Caco-2 (cell line): ENCODE measurements around the gene AMBP. TPM values are rescaled to one million over a fixed set of nuclear protein-coding genes. Genes with fewer than 3 reads are reported as not detected.

ENCODE experiments used
- BruUV-seq: library from RNA; stranded (reverse); fragments of 400-500 nt; replicated peaks from 2 replicates; lab custom pipeline; 2021; lab: Mats Ljungman, UMichigan
- CTCF ChIA-PET: fragments of 300-600 bp; sonication (Branson Sonifier 250); formaldehyde crosslinking; loops from one replicate; lab custom pipeline; 2022; ENCODE audit warnings: antibody characterized with exemption; lab: Charles Lee
- POLR2A ChIA-PET: fragments of 300-600 bp; sonication (Branson Sonifier 250); formaldehyde crosslinking; loops from one replicate; lab custom pipeline; 2022; ENCODE audit warnings: antibody characterized with exemption; lab: Charles Lee
- DNase-seq, 2 experiments: peaks; one replicate each; pipeline versions ENCODE4 v3.0.0 to v3.0.0-alpha.2; 2020 to 2022
- H3K27me3 ChIP-seq: replicated peaks from 2 replicates; pipeline ENCODE4 v1.6.0; 2011; ENCODE audit warnings: low read length; ENCODE audit not compliant: control insufficient read depth, insufficient read depth
- H3K36me3 ChIP-seq: 2 replicates; pipeline ENCODE4 v1.5.1; 2011; ENCODE audit warnings: low read length; ENCODE audit not compliant: control insufficient read depth, insufficient read depth
- H3K4me1 ChIP-seq: fragments of 250-450 bp; sonication (Bioruptor Pico); 2 replicates; pipeline ENCODE4 v1.5.1; 2020; ENCODE audit warnings: mild to moderate bottlenecking
- H3K4me3 ChIP-seq: 2 replicates; pipeline ENCODE4 v1.5.1; 2011; ENCODE audit warnings: low read depth, mild to moderate bottlenecking, control low read depth, low read length
- H3K9me3 ChIP-seq: fragments of 250-450 bp; sonication (Bioruptor Pico); 2 replicates; pipeline ENCODE4 v1.5.1; 2020; ENCODE audit warnings: mild to moderate bottlenecking, moderate library complexity
- H3K27ac Mint-ChIP-seq: one replicate; pipeline ENCODE4 v1.8.0; 2022; ENCODE audit warnings: mixed read lengths; ENCODE audit not compliant: unreplicated experiment
- H3K27me3 Mint-ChIP-seq: one replicate; pipeline ENCODE4 v1.8.0; 2022; ENCODE audit warnings: mixed read lengths; ENCODE audit not compliant: insufficient read depth, unreplicated experiment
- H3K36me3 Mint-ChIP-seq: one replicate; pipeline ENCODE4 v1.8.0; 2022; ENCODE audit warnings: mild to moderate bottlenecking, mixed read lengths; ENCODE audit not compliant: insufficient read depth, unreplicated experiment
- H3K4me1 Mint-ChIP-seq: one replicate; pipeline ENCODE4 v1.8.0; 2022; ENCODE audit warnings: low read depth, mixed read lengths; ENCODE audit not compliant: unreplicated experiment
- H3K4me3 Mint-ChIP-seq: one replicate; pipeline ENCODE4 v1.8.0; 2022; ENCODE audit warnings: mild to moderate bottlenecking, moderate library complexity, mixed read lengths; ENCODE audit not compliant: unreplicated experiment
- H3K9me3 Mint-ChIP-seq: one replicate; pipeline ENCODE4 v1.8.0; 2022; ENCODE audit warnings: mixed read lengths; ENCODE audit not compliant: unreplicated experiment
- intact Hi-C: fragments of 100-400 bp; cut with micrococcal nuclease; formaldehyde crosslinking; loops from one replicate; pipeline ENCODE4 v1.10.0; 2022; ENCODE audit not compliant: unreplicated experiment
- total RNA-seq: library from RNA; stranded (reverse); gene quantifications from 2 replicates; pipeline ENCODE4 v1.2.3, GENCODE V29; 2022
- TF ChIP-seq, protein P1 (sequence below), 2 experiments: fragments of 200-600 bp in 1 of 2; IDR thresholded peaks; 1 replicate in 1 of 2; 2 replicates in 1 of 2; pipeline versions ENCODE4 v1.5.1 to v1.8.0; 2011 to 2022; ENCODE audit warnings: antibody characterized with exemption in 1 of 2, control low read depth in 1 of 2, inconsistent platforms in 1 of 2, low read depth in 1 of 2, low read length in 1 of 2, mild to moderate bottlenecking in 1 of 2, moderate library complexity in 1 of 2; ENCODE audit not compliant: insufficient read depth in 1 of 2, severe bottlenecking in 1 of 2, unreplicated experiment in 1 of 2

Gene AMBP
- total RNA-seq, 1 experiment from 2014 or later, result 2.2 TPM

DNA sequence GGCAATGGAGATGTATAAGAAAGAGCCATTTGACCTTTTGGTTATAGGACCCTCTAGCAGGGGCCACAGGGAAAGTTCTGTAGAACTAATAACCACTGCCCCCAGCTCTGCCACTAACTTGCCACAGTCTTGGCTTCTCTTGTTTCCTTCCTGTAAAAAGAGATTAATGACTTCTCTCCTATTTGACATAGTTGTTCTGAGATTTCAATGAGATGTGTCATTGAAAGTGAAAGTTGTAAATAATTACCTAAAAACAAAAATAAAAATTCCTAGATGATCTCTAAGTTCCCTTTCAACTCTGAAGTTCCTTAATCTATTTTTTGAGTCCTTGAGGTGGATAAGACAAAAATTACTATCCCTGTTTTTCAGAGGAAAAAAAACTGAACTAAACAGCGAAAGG lies 22.4 kb upstream of the AMBP start:
- H3K9me3 ChIP-seq, result peaks cover 14% of the 10 kb centered on the region
- peak in 1 of 2 experiments; percentile 5 for DNase-seq
- TF ChIP-seq, protein P1, sequence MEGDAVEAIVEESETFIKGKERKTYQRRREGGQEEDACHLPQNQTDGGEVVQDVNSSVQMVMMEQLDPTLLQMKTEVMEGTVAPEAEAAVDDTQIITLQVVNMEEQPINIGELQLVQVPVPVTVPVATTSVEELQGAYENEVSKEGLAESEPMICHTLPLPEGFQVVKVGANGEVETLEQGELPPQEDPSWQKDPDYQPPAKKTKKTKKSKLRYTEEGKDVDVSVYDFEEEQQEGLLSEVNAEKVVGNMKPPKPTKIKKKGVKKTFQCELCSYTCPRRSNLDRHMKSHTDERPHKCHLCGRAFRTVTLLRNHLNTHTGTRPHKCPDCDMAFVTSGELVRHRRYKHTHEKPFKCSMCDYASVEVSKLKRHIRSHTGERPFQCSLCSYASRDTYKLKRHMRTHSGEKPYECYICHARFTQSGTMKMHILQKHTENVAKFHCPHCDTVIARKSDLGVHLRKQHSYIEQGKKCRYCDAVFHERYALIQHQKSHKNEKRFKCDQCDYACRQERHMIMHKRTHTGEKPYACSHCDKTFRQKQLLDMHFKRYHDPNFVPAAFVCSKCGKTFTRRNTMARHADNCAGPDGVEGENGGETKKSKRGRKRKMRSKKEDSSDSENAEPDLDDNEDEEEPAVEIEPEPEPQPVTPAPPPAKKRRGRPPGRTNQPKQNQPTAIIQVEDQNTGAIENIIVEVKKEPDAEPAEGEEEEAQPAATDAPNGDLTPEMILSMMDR (IDR thresholded peaks at IDR 0.05; ENCODE audit: insufficient read depth in 1 of 2, low read depth in 1 of 2, low read length in 1 of 2, severe bottlenecking in 1 of 2, unreplicated experiment in 1 of 2), result no peak
- no peaks in the 10 kb centered on the region for H3K27me3 ChIP-seq
- POLR2A ChIA-PET, result no interaction called here
- no peak overlapping the region for H3K4me3 ChIP-seq
- Mint-ChIP-seq H3K9me3 (peaks cover 17% of the 10 kb centered on the region), H3K4me1 (peaks cover 19% of the 10 kb centered on the region), H3K4me3 (peak overlapping the region; percentile 94), H3K36me3 (peaks cover 7% of the 10 kb centered on the region), H3K27me3 (peaks cover 2% of the 10 kb centered on the region), H3K27ac (no peak overlapping the region)
- peaks cover 5% of the 10 kb centered on the region for H3K36me3 ChIP-seq
- intact Hi-C loops, result no loop called here
- H3K4me1 ChIP-seq, result peaks cover 26% of the 10 kb centered on the region
- CTCF ChIA-PET, result interaction anchor here (3.2 kb wide), 1 partner anchor 8 kb away, joined by 40 read pairs; no protein-coding TSS in a partner anchor
- BruUV-seq, result no TSS peak

DNA sequence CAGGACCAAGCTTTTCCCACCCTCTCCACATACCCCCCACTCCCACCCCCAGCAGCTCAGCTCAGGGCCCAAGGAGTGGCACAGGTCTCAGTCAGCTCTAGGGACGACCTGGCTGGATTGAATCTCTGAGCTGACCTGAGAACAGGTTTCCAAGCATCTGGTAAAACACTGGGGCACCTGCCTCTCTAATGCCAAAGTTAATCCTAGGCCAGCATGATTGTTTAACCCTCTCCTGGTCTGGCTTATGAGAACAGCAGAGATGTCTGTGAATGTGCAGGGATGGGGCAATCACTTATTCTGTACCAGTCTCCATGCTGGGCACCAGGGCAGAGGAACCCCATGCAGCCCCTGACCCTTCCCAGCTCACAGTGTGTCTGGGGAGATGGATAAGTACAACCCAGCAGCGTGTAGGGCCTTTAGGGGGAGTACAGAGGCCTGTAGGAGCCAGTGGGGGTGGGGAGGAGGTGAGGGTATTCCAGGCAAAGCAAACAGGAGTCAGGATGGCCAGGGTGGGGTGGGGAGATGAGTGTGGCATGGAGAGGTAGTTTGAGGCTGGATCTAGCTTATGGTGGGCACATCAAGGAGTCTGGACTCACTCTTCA lies 21.7 kb upstream of the AMBP start:
- Mint-ChIP-seq H3K36me3 (peaks cover 7% of the 10 kb centered on the region), H3K9me3 (peaks cover 17% of the 10 kb centered on the region), H3K4me3 (peak overlapping the region; percentile 94), H3K27me3 (peaks cover 1% of the 10 kb centered on the region), H3K27ac (no peak overlapping the region), H3K4me1 (peaks cover 19% of the 10 kb centered on the region)
- TF ChIP-seq, protein P1 (IDR thresholded peaks at IDR 0.05; ENCODE audit: insufficient read depth in 1 of 2, low read depth in 1 of 2, low read length in 1 of 2, severe bottlenecking in 1 of 2, unreplicated experiment in 1 of 2), result no peak
- no peak overlapping the region for H3K4me3 ChIP-seq
- H3K4me1 ChIP-seq, result peaks cover 26% of the 10 kb centered on the region
- peak in 1 of 2 experiments; percentile 64 for DNase-seq
- no TSS peak for BruUV-seq
- ChIA-PET POLR2A (interaction anchor here (0.6 to 1.3 kb wide), 3 partner anchors 10 to 17 kb away, joined by 4 to 7 read pairs (median 4); no protein-coding TSS in a partner anchor), CTCF (interaction anchor here (0.8 to 3.2 kb wide), 7 partner anchors 8 to 191 kb away, joined by 3 to 40 read pairs (median 5); no protein-coding TSS in a partner anchor)
- H3K27me3 ChIP-seq, result no peaks in the 10 kb centered on the region
- peaks cover 8% of the 10 kb centered on the region for H3K36me3 ChIP-seq
- intact Hi-C loops, result no loop called here
- H3K9me3 ChIP-seq, result peaks cover 14% of the 10 kb centered on the region

DNA sequence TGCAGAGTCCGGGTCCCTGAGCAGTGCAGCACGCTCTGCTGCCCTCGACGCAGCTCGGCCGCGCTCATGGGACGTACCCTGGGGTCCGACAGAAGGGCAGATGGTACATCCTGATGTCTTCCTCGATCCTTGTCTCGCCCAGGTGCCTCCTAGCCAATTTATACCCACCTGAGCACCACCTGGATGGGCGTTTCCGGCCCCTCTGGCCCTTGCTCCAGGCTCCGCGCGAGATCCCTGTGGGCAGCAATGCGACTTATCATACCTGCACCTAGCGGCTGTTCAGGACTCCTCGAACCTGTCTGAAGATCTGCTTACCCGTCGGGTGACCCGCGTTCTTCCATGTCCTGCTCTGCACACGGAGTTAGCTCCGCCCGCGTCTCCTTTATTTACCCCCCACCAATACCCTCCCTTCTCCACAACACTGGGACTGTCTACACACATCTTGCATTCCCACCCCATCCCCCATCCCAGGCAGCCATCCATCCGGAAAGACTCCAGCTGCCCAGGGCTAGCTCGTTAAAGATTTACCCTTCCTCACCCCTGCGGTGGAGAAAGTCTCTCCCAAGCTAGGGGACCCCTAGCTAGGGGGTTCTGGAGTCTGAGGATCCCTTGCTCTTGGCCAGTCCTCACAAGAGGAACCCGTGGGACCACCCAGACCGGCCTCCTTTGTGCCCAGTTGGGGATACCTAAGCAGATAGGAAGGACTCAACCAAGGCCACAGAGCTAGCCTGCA lies 21.0 kb upstream of the AMBP start, which contains the start of gene KIF12:
KIF12 (minus strand) TSS at position 357 of the 733 bp plus-strand sequence; CDS start at position 341, 16 bp downstream.
- H3K36me3 Mint-ChIP-seq, result peaks cover 7% of the 10 kb centered on the region
- TF ChIP-seq, protein P1 (IDR thresholded peaks at IDR 0.05; ENCODE audit: insufficient read depth in 1 of 2, low read depth in 1 of 2, low read length in 1 of 2, severe bottlenecking in 1 of 2, unreplicated experiment in 1 of 2), result no peak
- intact Hi-C loops, result loop anchor here (1.0 kb wide), 1 partner anchor 17 kb away; no protein-coding TSS in a partner anchor
- peak within 1 kb of the TSS; percentile 86 for H3K27ac Mint-ChIP-seq
- peak within 1 kb of the TSS; percentile 55 for H3K4me3 ChIP-seq
- BruUV-seq, result no TSS peak
- H3K27me3 Mint-ChIP-seq, result no peaks in the 10 kb centered on the region
- peaks cover 14% of the 10 kb centered on the region for H3K9me3 ChIP-seq
- H3K9me3 Mint-ChIP-seq, result peaks cover 17% of the 10 kb centered on the region
- H3K4me1 Mint-ChIP-seq, result peaks cover 19% of the 10 kb centered on the region
- DNase-seq, result peak; percentile 80 to 92
- H3K4me1 ChIP-seq, result peaks cover 26% of the 10 kb centered on the region
- H3K4me3 Mint-ChIP-seq, result peak within 1 kb of the TSS; percentile 94
- ChIA-PET POLR2A (interaction anchor here (0.6 to 1.3 kb wide), 3 partner anchors 10 to 17 kb away, joined by 4 to 7 read pairs (median 4); no protein-coding TSS in a partner anchor), CTCF (interaction anchor here (0.8 to 3.2 kb wide), 8 partner anchors 9 to 192 kb away, joined by 3 to 40 read pairs (median 4); no protein-coding TSS in a partner anchor)
- no peaks in the 10 kb centered on the region for H3K27me3 ChIP-seq
- peaks cover 11% of the 10 kb centered on the region for H3K36me3 ChIP-seq
